HG02623 (cell line): Measurements from ENCODE around the gene SPRR2G.
"Not testable (repeated sequence)": the region's sequence is repeated elsewhere in the genome, so short reads cannot be mapped to it uniquely, and the experiment has no call there.

Experiments used
- ATAC-seq: cut with Tn5 transposase; IDR thresholded peaks from one replicate; pipeline ENCODE4 v1.9.1; 2021; ENCODE audit warnings: moderate library complexity; ENCODE audit not compliant: unreplicated experiment

Gene SPRR2G

GRCh38 chr1:153150846-153151245, at the start of gene SPRR2G:
Gene SPRR2G (minus strand): TSS chr1:153150890. CDS start chr1:153150110, 780 bp downstream.
- ATAC-seq: no peak

DNA sequence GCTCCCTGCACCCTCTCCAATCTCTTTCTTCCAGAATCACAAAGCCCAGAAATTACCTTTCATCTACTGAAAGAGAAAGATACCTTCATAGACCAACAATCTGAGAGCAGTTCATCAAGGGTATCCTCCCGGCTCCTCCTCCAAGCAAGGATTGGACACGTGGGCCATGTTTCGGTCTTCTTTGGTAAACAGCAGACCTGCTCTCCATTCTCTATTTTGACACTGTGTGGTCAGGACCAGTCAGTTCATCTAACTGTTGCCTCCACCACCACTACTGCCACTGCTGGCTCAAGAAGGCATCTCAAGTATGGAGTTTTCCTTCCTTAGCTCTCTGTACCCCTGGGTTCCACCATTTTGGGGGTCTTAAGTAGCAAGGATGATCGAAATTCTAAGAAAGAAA, 44.5 kb upstream of the SPRR2G start:
- ATAC-seq: no peak

DNA sequence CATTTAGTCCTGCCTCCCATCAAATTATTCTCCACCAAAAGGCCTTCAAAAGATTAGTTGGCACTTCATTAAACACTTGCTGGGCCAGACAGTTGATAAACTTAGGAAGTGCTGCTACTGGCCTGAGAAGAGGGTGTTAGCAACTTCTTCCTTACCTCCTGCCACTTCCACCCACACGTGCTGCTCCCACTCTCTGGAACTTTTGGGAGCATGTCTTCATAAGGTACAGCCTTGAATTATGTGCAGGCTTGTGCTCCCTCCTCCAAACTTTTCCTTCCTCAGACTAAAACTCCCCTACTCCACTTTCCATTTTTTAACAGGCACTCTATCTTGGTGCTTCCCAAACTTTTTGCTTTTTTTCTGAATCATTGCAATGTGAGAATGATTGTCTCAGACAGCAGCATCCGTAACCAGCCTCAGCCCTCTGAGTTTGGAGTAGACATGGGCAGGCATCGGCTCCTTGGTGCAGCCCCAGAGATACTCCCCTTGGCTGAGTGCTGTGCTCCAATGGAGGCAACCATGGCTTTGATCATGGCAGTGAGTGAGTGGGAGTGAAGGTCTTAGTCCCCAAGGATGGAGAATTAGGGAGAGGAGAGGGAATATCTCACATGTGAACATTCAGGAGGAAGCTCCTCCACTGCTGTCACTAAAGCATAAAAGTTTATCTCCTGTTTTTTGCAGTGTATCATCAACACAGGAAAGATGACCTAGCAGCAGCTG, 43.8 kb upstream of the SPRR2G start:
- ATAC-seq: no peak

GRCh38 chr1:153192697-153193096, 42.0 kb upstream of the SPRR2G start:
- ATAC-seq: no peak

DNA sequence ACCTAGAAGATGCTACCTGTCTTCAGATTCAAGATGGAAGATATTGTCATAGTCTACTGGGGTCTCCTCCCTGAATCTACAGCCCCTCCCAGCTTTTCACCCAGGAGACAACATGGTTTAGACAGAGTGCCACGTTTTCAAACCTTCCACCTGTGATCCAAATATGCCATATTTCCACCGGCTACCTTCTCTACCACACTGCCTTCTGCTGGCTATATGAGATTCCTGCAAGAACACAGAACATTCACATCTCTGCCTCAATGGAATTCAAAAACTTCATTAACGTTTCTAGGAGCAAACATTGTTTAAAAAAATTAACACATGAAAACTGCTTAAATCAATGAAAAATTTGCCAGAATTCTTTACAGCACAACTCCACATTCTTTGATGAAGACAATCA, 39.7 kb upstream of the SPRR2G start:
- no peak for ATAC-seq

GRCh38 chr1:153188301-153188700, 37.6 kb upstream of the SPRR2G start:
- not testable (repeated sequence) for ATAC-seq

DNA sequence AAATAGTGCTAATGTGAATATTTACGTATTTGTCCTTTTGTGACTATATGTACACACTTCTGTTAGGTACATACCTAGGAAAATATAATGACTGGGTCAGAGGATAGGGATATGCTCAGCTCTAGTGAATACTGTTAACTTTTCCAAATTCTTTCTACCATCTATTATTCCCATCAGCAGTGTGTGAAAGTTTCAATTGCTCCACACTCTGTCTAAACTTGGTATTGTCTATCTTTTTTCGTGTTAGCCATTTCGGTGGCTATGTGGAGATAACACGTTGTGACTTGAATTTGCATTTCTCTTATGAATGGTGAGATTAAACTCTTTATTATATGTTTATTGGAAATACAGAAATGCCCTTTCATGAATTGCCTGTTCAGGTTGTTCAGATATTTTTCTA, 29.9 kb upstream of the SPRR2G start:
- no peak for ATAC-seq

- ATAC-seq: no peak
Observed at GRCh38 chr1:153178922-153179321, 28.2 kb upstream of the SPRR2G start.

DNA sequence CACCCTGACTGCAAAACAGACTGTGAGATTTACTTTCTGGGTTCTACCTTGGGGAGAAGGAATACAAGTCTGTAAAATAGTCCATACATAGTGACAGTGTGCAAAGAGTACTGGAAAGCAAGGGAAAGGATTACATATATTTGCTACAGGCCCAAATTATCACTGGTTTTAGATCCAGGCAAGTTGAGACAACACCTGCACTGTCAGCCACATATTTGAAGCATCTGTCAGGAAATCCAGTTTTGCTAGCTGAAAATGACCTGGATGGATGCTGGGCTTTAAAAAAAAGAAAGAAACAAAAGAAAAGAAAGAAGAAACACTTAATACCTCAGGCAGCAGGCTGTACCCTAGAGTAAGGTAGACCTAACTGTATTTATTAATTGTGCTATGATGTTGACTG, 23.9 kb upstream of the SPRR2G start:
- ATAC-seq: no peak

DNA sequence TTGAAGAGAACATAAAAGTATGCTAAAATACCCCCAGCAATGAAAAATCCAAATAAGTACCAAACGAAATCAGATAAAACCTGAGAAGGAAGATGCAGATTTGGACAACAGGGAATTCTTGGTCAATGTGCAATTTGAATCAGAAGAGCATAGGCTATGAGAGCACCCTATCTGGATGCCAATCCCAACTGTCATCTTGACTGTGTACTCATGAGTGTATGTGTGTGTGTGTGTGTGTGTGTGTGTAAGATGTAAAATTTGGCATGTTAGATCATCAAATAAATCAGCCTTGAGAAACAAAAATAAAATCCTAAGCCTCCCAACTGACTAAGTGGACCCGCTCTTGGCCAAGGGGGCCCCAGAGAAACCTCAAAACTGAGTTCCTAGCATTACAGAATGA, 18.0 kb upstream of the SPRR2G start:
- no peak for ATAC-seq

- ATAC-seq: no peak
Observed at GRCh38 chr1:153155541-153155940, 4.9 kb upstream of the SPRR2G start.

- ATAC-seq: no peak
Observed at GRCh38 chr1:153152481-153152880, 1.8 kb upstream of the SPRR2G start.

GRCh38 chr1:153141377-153141776, 9.3 kb downstream of the SPRR2G start:
- ATAC-seq: no peak

GRCh38 chr1:153140484-153140883, 10.2 kb downstream of the SPRR2G start:
- ATAC-seq: no peak

DNA sequence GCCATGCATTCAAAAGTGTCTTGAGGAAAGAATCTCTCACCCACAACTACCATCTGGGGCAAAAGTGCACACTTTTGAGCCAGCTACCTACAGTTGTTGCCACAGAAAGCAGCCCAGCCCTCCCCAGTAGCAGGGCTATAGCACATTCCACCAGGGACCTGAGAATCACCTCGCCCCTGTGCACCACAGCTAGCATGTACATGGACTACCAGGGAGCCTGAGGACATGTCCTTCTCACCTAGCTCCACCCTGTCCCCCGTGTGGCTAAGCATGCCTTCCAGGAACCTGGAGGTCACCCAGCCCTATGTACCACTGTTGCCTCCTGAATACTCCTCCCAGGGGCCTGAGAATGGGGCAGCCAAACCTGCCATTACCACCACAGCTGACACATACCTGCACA, 16.9 kb downstream of the SPRR2G start:
- ATAC-seq: no peak

DNA sequence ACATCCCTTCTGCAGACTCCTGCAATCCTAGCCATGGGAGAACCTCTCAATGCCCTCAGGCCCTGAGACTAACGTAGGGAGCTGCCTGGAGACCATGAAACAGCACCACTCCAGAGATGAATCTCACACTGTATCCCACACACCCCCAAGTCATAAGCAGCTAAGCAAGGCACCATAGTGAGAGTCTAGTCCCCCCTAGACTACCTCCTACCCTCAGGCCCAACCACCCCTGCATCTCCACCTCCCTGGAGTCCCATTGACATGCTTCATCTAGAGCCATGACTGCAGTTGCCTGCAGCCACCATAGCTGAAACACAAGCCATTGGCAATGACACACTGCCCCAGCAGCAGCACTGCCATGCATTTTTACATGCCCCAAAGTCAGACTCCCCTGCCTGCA, 17.4 kb downstream of the SPRR2G start:
- ATAC-seq: no peak

DNA sequence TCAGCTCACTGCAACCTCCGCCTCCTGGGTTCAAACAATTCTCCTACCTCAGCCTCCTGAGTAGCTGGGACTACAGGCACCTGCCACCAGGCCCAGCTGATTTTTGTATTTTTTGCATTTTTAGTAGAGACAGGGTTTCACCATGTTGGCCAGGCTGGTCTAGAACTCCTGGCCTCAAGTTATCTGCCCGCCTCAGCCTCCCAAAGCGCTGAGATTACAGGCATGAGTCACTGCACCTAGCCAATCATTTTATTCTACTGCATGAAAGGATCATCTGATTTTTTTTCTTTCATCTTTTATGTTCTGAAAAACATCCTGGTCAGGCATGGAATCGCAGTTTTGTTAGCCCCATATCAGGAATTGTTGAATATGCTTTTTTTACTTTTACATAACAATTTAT, 22.0 kb downstream of the SPRR2G start:
- not testable (repeated sequence) for ATAC-seq

GRCh38 chr1:153127296-153127695, 23.4 kb downstream of the SPRR2G start:
- no peak for ATAC-seq

GRCh38 chr1:153125536-153125935, 25.2 kb downstream of the SPRR2G start:
- ATAC-seq: no peak

- not testable (repeated sequence) for ATAC-seq
Observed at GRCh38 chr1:153123793-153124192, 26.9 kb downstream of the SPRR2G start.

DNA sequence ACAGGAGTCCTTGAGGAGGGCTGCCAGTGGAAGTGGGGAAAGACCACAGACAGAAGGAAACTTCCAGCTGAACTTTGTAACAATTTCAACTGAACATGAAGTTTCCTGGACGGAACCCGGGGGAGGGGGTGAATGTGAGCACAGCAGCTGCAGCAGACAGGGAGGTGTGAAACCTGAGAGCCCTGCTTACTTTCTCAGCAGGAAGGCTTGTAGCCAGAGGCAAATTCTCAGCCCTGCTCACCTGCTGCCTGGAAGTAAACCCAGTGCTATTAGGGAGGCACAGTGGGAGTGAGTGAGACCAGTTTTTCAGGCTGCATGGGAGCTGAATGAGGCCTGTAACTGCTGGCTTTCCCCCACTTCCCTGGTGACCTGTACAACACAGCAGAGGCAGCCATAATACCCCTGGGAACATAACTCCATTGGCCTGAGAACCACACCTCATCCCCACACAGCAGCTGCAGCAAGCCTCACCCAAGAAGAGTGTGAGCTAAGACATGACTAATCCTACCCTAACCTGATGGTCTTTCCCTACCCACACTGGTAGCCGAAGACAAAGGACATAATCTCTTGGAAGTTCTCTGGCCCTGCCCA, 27.8 kb downstream of the SPRR2G start:
- ATAC-seq: no peak

GRCh38 chr1:153120945-153121344, 29.7 kb downstream of the SPRR2G start:
- ATAC-seq: no peak

- no peak for ATAC-seq
Observed at GRCh38 chr1:153119491-153119971, 31.2 kb downstream of the SPRR2G start.
